ENCODE measurements around the gene ACSS1. TPM values are rescaled to one million over a fixed set of nuclear protein-coding genes. Genes with fewer than 3 reads are reported as not detected.

ACSS1 gene
- total RNA-seq, 2 experiments from 2014 or later = 8.5 to 10.7 TPM

DNA sequence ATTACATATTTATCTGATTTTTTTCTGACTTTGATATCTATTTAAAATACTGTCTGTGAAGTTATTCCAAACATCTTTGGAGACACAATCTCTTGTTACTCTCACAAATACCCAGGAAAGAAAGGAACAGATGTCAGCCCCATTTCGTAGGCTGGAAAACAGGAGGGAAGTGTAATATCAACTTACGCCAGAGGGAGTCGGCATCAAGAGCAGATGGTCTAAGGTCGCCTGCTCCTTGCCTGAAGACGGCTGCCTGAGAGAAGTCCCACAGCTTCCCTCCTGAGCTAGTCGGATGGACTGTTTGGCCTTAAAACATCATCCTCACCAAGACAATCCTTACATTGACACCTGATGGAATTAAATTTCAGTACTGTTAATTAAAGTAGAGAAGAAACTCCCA lies 95.4 kb downstream of the ACSS1 start:
- peaks cover 13% of the 10 kb centered on the region for H3K4me1 Mint-ChIP-seq
- H3K9me3 Mint-ChIP-seq (ENCODE audit: low read depth) = no peaks in the 10 kb centered on the region
- no peak overlapping the region for H3K4me3 Mint-ChIP-seq
- H3K27ac Mint-ChIP-seq = no peak overlapping the region
- ChIA-PET POLR2A (no interaction called here), CTCF (interaction anchor here (1.3 kb wide), 1 partner anchor 9 kb away, joined by 3 read pairs; no protein-coding TSS in a partner anchor)
- ATAC-seq (no peak), DNase-seq (no peak)
- intact Hi-C loops (cut with DNase I, micrococcal nuclease) = no loop called here
- no peaks in the 10 kb centered on the region for H3K27me3 Mint-ChIP-seq
- peaks cover 41% of the 10 kb centered on the region for H3K36me3 Mint-ChIP-seq (ENCODE audit: low read depth)

- no peak for DNase-seq
- H3K27ac Mint-ChIP-seq = no peak overlapping the region
- no peaks in the 10 kb centered on the region for H3K9me3 Mint-ChIP-seq (ENCODE audit: low read depth)
- intact Hi-C loops (cut with DNase I, micrococcal nuclease) = no loop called here
- peaks cover 13% of the 10 kb centered on the region for H3K4me1 Mint-ChIP-seq
- no peak for ATAC-seq
- no peaks in the 10 kb centered on the region for H3K27me3 Mint-ChIP-seq
- H3K36me3 Mint-ChIP-seq (ENCODE audit: low read depth) = peaks cover 38% of the 10 kb centered on the region
- H3K4me3 Mint-ChIP-seq = no peak overlapping the region
- CTCF ChIA-PET = interaction anchor here (1.3 kb wide), 1 partner anchor 9 kb away, joined by 3 read pairs; no protein-coding TSS in a partner anchor
- POLR2A ChIA-PET = no interaction called here
These were observed 95.8 kb downstream of the ACSS1 start for GRCh38 chr20:24962182-24962492.

DNA sequence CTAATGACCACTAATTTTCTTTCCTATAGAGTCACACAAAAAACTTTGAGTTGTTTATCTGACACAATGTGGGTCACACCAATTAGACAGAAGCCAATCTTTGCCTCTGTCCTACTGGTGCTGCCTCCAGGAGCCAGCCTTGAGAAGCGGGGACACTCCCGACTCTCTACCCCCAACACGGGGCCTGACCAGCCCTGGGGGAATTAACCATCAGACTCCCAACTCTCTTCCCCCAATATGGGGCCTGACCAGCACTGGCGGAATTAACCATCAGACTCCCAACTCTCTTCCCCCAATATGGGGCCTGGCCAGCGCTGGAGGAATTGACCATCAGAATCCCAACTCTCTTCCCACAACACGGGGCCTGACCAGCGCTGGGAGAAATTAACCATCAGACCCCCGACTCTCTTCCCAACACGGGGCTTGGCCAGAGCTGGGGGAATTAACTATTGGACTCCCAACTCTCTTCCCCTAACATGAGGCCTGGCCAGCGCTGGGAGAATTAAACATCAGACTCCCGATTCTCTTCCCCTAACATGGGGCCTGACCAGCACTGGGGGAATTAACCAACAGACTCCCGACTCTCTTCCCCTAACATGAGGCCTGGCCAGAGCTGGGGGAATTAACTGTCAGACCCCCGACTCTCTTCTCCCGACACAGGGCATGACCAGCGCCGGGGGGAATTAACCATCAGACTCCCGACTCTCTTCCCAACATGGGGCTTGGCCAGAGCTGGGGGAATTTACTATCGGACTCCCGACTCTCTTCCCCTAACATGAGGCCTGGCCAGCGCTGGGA lies 96.4 kb downstream of the ACSS1 start:
- intact Hi-C loops (cut with DNase I, micrococcal nuclease) = no loop called here
- DNase-seq (no peak), ATAC-seq (no peak)
- Mint-ChIP-seq H3K4me1 (peaks cover 13% of the 10 kb centered on the region), H3K27ac (no peak overlapping the region), H3K36me3 (ENCODE audit: low read depth) (peaks cover 38% of the 10 kb centered on the region), H3K9me3 (ENCODE audit: low read depth) (no peaks in the 10 kb centered on the region), H3K27me3 (no peaks in the 10 kb centered on the region), H3K4me3 (no peak overlapping the region)
- ChIA-PET CTCF (interaction anchor here (1.3 kb wide), 1 partner anchor 9 kb away, joined by 3 read pairs; no protein-coding TSS in a partner anchor), POLR2A (no interaction called here)

DNA sequence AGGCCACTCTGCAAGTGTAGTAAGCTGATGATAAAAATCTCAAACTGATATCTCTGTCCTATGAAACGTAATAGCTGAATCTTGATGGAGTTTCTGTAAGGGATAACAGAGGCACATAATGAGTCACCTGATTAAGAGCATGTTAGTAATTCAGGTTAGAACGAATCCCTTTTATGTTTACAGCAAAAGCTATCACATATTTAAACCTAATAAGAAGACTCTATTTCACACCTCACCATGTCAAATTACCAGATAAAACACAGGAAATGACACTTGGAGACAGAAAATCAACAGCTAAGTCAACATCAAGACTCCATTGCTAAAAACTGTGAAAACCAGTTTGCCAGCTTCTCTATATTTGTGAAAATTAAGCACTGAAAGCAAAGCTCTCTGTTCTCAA lies 97.1 kb downstream of the ACSS1 start:
- peak; percentile 16 for ATAC-seq
- intact Hi-C loops (cut with DNase I, micrococcal nuclease) = no loop called here

DNA sequence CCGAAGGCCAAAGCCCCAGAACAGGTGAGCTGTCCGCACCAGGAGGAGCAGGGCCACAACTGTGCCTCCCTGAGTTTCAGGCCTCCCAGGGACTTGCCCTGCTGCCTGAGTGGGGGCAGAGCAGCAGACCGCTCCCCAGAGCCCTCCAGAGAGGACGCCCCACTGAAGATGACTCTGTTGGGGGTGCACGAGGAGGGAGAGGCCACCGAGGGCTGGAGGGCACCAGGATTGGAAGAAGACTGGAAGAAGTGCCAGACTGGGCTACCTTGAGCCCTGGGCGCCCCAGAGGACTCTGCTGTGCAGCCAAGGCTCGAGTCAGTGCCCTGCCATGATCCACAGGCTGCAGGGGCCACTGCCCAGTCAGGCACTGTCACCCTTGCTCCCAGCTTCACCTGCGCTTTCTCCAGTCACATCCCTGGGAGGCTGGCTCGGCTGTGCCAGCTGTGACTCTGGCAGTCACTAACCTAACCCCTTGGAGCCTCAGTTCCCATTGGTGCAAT lies 97.6 kb downstream of the ACSS1 start:
- intact Hi-C loops (cut with DNase I, micrococcal nuclease) = no loop called here
- H3K4me1 Mint-ChIP-seq = peaks cover 16% of the 10 kb centered on the region
- no peaks in the 10 kb centered on the region for H3K27me3 Mint-ChIP-seq
- peak overlapping the region; percentile 42 for H3K27ac Mint-ChIP-seq
- H3K36me3 Mint-ChIP-seq (ENCODE audit: low read depth) = peaks cover 34% of the 10 kb centered on the region
- no peak overlapping the region for H3K4me3 Mint-ChIP-seq
- DNase-seq (no peak), ATAC-seq (no peak)
- ChIA-PET POLR2A (no interaction called here), CTCF (interaction anchor here (1.0 kb wide), 1 partner anchor 20 kb away, joined by 3 read pairs; no protein-coding TSS in a partner anchor)
- H3K9me3 Mint-ChIP-seq (ENCODE audit: low read depth) = no peaks in the 10 kb centered on the region

More for the DNA sequence above, 97.1 kb downstream of the ACSS1 start:
- Mint-ChIP-seq H3K27me3 (no peaks in the 10 kb centered on the region), H3K4me3 (no peak overlapping the region), H3K27ac (peak overlapping the region; percentile 42), H3K9me3 (ENCODE audit: low read depth) (no peaks in the 10 kb centered on the region), H3K36me3 (ENCODE audit: low read depth) (peaks cover 36% of the 10 kb centered on the region), H3K4me1 (peaks cover 13% of the 10 kb centered on the region)
- CTCF ChIA-PET = no interaction called here
- POLR2A ChIA-PET = no interaction called here
- DNase-seq = no peak

DNA sequence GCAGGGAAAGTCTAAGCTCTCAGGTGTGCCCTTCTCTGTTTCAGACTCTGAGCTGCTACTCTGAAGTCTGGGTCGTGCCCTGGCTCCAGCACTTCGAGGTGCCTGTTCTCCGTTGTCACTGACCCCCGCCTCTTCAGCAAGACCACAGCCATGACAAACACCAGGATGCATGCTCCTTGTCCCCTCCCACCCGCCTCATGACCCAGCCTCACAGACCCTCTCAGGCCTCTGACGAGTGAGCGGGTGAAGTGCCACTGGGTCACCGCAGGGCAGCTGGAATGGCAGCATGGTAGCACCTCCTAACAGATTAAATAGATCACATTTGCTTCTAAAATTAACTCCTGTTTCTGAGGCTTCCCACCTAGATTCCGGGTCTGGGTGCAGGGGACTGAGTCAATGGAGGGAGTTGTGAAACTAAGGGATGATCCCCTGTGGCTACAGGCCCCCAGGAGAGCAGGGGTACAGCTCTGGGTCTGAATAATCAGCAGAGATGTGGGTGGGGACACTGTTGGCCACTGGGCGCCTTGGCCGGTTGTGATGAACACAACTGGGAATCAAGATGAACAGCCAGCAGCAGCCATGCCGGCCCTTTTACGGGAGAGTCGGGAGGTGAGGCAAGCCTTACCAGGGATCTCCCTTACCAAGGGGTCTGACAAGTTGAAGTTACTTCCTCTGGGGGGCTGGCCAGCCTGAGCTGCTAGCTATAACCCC lies 98.2 kb downstream of the ACSS1 start:
- CTCF ChIA-PET = interaction anchor here (1.0 kb wide), 1 partner anchor 21 kb away, joined by 3 read pairs; no protein-coding TSS in a partner anchor
- no peaks in the 10 kb centered on the region for H3K9me3 Mint-ChIP-seq (ENCODE audit: low read depth)
- intact Hi-C loops (cut with DNase I, micrococcal nuclease) = no loop called here

DNA sequence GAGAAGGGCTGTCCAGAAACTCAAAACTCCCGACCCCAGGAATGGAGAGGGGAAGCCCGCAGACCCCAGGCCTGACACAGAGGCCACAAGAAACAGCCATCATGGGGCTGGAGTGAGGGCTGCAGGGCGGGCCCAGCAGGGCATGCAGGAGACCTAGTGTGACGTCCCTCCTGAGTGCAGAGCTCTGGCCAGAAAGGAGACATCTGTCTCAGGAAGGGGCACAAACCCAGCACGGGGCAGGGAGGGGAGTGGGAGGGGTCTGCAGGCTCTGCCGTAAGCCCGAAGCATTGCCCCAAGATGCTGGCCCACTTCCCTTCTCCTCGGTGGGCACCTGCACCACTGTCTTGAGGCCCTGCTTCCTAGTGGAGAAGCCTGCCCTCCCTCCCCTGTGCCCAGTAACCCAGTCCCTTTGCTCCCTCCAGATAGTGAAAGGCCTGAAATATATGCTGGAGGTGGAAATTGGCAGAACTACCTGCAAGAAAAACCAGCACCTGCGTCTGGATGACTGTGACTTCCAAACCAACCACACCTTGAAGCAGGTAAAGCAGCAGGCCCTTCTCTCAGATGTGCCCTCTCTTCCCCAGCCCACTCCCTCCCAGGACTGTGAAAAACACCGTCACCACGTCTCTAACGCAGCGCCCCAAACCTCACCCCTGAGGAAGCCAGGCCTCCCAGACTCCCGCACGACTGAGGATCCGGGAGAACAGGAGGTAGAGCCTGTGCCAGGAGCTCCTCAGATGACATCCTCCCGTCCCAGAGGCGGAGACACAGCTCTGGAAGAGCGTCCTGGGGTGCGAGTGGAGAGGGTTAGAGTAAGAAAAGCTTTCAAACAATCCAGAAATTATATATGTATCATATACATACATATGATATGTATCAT lies 99.2 kb downstream of the ACSS1 start:
- intact Hi-C loops (cut with DNase I, micrococcal nuclease) = no loop called here
- no peak for DNase-seq
- CTCF ChIA-PET = interaction anchor here (0.6 kb wide), 1 partner anchor 989 kb away, joined by 3 read pairs; no protein-coding TSS in a partner anchor
- H3K27ac Mint-ChIP-seq = no peak overlapping the region
- H3K4me3 Mint-ChIP-seq = no peak overlapping the region
- peaks cover 15% of the 10 kb centered on the region for H3K4me1 Mint-ChIP-seq
- no peaks in the 10 kb centered on the region for H3K9me3 Mint-ChIP-seq (ENCODE audit: low read depth)
- POLR2A ChIA-PET = no interaction called here
- ATAC-seq = no peak
- no peaks in the 10 kb centered on the region for H3K27me3 Mint-ChIP-seq
- H3K36me3 Mint-ChIP-seq (ENCODE audit: low read depth) = peaks cover 25% of the 10 kb centered on the region

More for the DNA sequence above, 98.2 kb downstream of the ACSS1 start:
- POLR2A ChIA-PET = no interaction called here
- Mint-ChIP-seq H3K36me3 (ENCODE audit: low read depth) (peaks cover 32% of the 10 kb centered on the region), H3K27ac (no peak overlapping the region), H3K27me3 (no peaks in the 10 kb centered on the region), H3K4me3 (no peak overlapping the region), H3K4me1 (peaks cover 16% of the 10 kb centered on the region)
- DNase-seq (no peak), ATAC-seq (no peak)

DNA sequence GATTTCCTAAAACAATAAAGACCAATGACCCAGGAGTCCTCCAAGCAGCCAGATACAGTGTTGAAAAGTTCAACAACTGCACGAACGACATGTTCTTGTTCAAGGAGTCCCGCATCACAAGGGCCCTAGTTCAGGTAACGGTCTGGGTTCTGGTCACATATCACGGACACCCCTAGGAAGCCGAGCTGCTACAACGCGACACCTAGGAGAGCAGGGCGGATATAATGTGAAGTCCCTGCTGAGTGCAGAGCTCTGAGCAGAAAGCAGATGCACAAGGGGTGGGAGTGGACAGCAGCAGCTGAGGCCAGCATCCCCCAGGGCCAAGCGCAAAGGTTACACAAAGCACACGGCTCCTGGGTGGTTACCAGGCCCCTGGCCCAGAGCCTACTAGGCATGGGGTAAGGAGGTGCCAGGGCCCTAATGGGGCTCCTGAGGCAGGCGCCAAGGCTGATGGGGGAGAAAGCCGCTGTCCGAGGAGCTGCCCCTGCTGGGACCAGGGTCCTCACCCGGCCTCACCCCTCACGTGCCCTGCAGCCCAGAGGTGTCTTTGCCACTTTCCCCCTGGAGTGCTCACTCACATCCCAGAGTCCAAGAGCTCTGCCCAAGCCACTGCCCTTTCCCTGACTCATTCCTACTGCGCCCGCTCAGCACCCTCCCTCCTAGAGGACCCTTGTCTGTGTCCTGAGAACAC lies 100.5 kb downstream of the ACSS1 start:
- peaks cover 17% of the 10 kb centered on the region for H3K4me1 Mint-ChIP-seq
- no peak for DNase-seq
- POLR2A ChIA-PET = no interaction called here
- H3K9me3 Mint-ChIP-seq (ENCODE audit: low read depth) = no peaks in the 10 kb centered on the region
- no peak overlapping the region for H3K4me3 Mint-ChIP-seq
- peaks cover 17% of the 10 kb centered on the region for H3K36me3 Mint-ChIP-seq (ENCODE audit: low read depth)
- no peaks in the 10 kb centered on the region for H3K27me3 Mint-ChIP-seq
- no peak for ATAC-seq
- intact Hi-C loops (cut with DNase I, micrococcal nuclease) = no loop called here
- CTCF ChIA-PET = interaction anchor here (0.6 kb wide), 1 partner anchor 988 kb away, joined by 3 read pairs; no protein-coding TSS in a partner anchor
- no peak overlapping the region for H3K27ac Mint-ChIP-seq

Other genes with a start within 250 kb of the ACSS1 start
- gene CST7, start 108.9 kb downstream of the ACSS1 start, total RNA-seq = 10 to 100 TPM; 10.7 to 14.0 TPM
- 10 to 100 TPM; 26.8 to 34.0 TPM for gene APMAP, start 65.4 kb downstream of the ACSS1 start, total RNA-seq
- gene VSX1, start 24.0 kb upstream of the ACSS1 start, total RNA-seq = not detected
- gene ENTPD6, start 137.6 kb upstream of the ACSS1 start, total RNA-seq = 10 to 100 TPM; 34.3 to 41.5 TPM
- 10 to 100 TPM; 18.0 to 21.1 TPM for gene PYGB, start 189.9 kb upstream of the ACSS1 start, total RNA-seq